ENCODE results near the gene JMJD8.

JMJD8 gene

GRCh38 chr16:709566-710499, 25.7 kb upstream of the JMJD8 start:
- DNase-seq (ENCODE audit: low read depth in 2 of 2): no peak

GRCh38 chr16:708959-709358, 24.8 kb upstream of the JMJD8 start:
- no peak for DNase-seq (ENCODE audit: low read depth in 2 of 2)

- DNase-seq (ENCODE audit: low read depth in 2 of 2): no peak
Observed at GRCh38 chr16:708019-708418, 23.9 kb upstream of the JMJD8 start.

DNA sequence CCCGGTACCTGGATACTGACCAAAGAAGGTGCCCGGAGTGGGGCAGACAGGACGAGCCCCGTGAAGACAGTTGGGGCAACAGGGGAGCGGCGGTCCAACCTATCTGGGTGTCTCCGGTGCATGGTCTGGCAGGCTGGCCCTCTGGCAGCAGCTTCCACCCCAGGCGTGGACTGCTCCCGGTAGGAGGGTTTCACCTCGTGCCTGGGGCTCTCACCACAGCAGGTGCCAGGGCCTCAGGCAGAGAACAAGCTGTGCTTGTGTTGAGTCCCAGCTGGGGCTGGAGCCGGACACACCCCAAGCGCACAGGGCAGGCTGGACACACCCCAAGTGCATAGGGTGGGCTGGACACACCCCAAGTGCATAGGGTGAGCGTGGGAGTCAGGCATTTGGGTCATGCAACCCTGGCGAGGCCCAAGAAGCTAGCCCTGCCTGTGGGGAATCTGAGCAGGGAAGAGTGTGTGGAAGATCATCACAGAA, 23.0 kb upstream of the JMJD8 start:
- DNase-seq (ENCODE audit: low read depth in 2 of 2): no peak

DNA sequence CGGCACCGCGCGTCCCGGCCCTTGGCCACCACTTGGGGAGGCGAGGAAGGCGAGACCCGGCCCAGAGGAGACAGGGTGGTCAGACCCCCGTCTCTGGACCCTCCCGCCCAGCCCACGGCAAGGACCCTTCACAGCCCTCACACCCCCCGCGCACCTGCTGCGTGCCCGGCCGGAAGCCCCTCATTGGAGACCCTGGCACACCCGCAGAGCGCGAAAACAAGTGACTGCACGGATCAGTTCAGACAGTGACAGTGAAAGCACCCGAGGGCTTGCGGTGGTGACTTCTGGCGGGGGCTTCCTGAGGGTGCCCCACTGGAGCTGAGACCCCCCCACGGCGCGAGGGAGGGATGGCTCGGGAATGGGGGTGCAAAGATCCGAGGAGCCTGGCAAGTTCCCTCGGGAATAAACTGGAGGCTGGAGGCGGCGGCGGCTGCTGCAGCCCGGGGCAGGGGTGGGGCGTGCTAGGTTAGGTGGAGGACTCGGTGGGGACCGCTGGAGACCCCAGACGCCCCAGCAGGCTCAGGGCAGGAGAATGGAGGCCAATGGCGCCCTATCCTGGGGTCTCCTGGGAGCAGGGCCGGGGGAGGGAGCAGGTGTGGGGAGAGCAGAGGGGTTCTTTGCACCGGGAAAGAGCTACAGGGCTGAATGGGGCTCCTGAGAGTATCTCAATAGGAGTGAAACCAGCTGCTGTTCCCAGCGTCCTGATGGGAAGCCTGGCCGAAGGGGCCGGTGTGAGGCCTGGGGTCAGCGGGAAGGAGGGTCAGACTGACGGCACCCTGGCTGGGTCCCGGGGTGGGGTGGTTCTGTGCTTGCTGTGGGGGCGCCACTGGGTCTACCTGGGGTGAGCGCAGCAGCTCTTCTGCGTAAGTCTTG, 22.3 kb upstream of the JMJD8 start:
- DNase-seq (ENCODE audit: low read depth in 2 of 2): no peak

- DNase-seq (ENCODE audit: low read depth in 2 of 2): no peak
Observed at GRCh38 chr16:705431-706188, 21.5 kb upstream of the JMJD8 start, which contains the start of gene FBXL16. TSS of gene FBXL16 (minus strand) at chr16:705801. CDS start at chr16:697405, 8,396 bp downstream.

- DNase-seq (ENCODE audit: low read depth in 2 of 2): no peak
Observed at GRCh38 chr16:704552-705380, 20.6 kb upstream of the JMJD8 start.

- no peak for DNase-seq (ENCODE audit: low read depth in 2 of 2)
Observed at GRCh38 chr16:704047-704446, 19.9 kb upstream of the JMJD8 start.

- DNase-seq (ENCODE audit: low read depth in 2 of 2): no peak
Observed at GRCh38 chr16:703406-703805, 19.3 kb upstream of the JMJD8 start.

- no peak for DNase-seq (ENCODE audit: low read depth in 2 of 2)
Observed at GRCh38 chr16:702341-702740, 18.2 kb upstream of the JMJD8 start.

GRCh38 chr16:700684-701584, 16.8 kb upstream of the JMJD8 start:
- no peak for DNase-seq (ENCODE audit: low read depth in 2 of 2)

- no peak for DNase-seq (ENCODE audit: low read depth in 2 of 2)
Observed at GRCh38 chr16:698911-699671, 15.0 kb upstream of the JMJD8 start.

GRCh38 chr16:695355-696089, 11.4 kb upstream of the JMJD8 start:
- DNase-seq (ENCODE audit: low read depth in 2 of 2): no peak

GRCh38 chr16:694863-695354, 10.8 kb upstream of the JMJD8 start:
- DNase-seq (ENCODE audit: low read depth in 2 of 2): no peak

DNA sequence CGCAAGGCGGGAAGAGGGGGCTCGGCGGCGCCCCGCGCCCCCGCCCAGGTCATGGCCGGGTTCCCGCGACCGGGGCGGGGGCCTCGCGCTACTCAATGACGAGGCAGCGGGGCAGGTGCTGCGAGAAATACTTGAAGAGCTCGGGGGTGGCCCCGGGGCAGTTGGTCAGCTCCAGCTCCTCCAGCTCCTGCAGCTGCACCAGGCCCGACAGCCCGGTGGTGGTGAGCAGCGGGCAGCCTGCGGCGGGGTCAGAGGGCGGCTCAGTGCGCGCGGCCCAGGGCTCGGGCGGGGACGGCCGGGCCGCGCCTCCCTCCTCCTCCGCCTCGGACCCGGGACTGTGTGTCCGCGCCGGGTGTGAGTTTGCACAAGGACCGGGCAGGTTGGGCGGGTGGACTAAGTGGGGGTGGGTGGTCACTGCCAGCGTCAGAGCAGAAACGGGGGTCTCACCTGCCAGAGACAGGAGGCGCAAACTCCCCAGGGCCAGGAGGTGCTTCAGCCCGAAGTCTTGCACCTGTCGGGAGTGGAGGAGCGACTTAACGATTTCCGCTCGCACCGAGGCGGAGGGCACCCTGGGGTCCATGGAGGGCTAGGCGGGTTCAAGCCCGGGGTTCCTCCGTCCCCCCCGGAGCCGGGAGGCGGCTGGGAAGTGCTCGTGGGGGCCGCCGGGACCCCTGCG, 10.2 kb upstream of the JMJD8 start:
- DNase-seq (ENCODE audit: low read depth in 2 of 2): no peak

DNA sequence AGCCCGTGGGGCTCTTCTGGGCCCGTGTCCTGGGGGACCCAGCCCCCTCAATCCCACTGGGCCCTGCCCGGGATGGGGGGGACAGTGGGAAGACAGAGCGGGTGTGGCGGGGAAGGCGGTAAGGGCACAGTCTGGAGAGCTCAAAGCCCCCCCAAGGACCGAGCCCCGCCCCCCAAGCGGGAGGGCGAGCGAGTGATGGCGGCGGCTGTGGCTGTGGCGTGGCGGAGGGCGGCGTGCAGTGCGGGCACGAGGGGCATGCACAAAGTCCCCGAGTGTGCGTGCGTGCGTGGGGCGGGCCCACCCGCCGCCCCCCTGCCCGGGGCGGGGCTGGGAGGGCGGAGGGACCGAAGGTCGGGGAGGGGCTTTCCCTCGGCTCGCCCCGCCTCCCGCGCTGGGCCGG, 9.6 kb upstream of the JMJD8 start:
- DNase-seq (ENCODE audit: low read depth in 2 of 2): no peak

GRCh38 chr16:693364-693763, 9.2 kb upstream of the JMJD8 start:
- no peak for DNase-seq (ENCODE audit: low read depth in 2 of 2)
